GM23338 (cell line): Measurements from ENCODE around the gene ANKRD50. TPM values are rescaled to one million over a fixed set of nuclear protein-coding genes. Genes with fewer than 3 reads are reported as not detected.
A peak's percentile ranks its signal among the peaks of the same experiment; 100 is the strongest.

Source experiments
- ATAC-seq: fragments of 200-7000 bp; cut with Tn5 transposase; 3 replicates; pipeline ENCODE4 v1.9.1; 2020
- DNase-seq: peaks from one replicate; pipeline ENCODE4 v3.0.0-alpha.2; 2015; ENCODE audit warnings: low spot score
- H2AFZ ChIP-seq: fragments of 200-600 bp; sonication (generic); 2 replicates; pipeline ENCODE4 v1.8.0; 2016; ENCODE audit warnings: antibody characterized with exemption, mild to moderate bottlenecking, moderate library complexity
- H3F3A ChIP-seq: fragments of 200-600 bp; sonication (generic); replicated peaks from 2 replicates; pipeline ENCODE4 v1.8.0; 2017; ENCODE audit warnings: antibody characterized with exemption, mixed run types, low read depth
- H3K27ac ChIP-seq: fragments of 200-600 bp; sonication (generic); 2 replicates; pipeline ENCODE4 v1.6.1; 2016; ENCODE audit warnings: low read depth
- H3K27me3 ChIP-seq: fragments of 200-600 bp; sonication (generic); 2 replicates; pipeline ENCODE4 v1.8.0; 2016; ENCODE audit warnings: mild to moderate bottlenecking, mixed run types, moderate library complexity; ENCODE audit not compliant: insufficient read depth
- H3K36me3 ChIP-seq: fragments of 200-600 bp; sonication (generic); 2 replicates; pipeline ENCODE4 v1.8.0; 2016; ENCODE audit warnings: mild to moderate bottlenecking; ENCODE audit not compliant: insufficient read depth
- H3K4me1 ChIP-seq: fragments of 200-600 bp; sonication (generic); 2 replicates; pipeline ENCODE4 v1.8.0; 2016; ENCODE audit warnings: mild to moderate bottlenecking, moderate library complexity; ENCODE audit not compliant: insufficient read depth
- H3K4me2 ChIP-seq: fragments of 200-600 bp; sonication (generic); 2 replicates; pipeline ENCODE4 v1.7.1; 2017; ENCODE audit warnings: mixed run types
- H3K4me3 ChIP-seq: fragments of 200-600 bp; sonication (generic); 2 replicates; pipeline ENCODE4 v1.6.1; 2016; ENCODE audit warnings: mixed run types
- H3K79me2 ChIP-seq: fragments of 200-600 bp; sonication (generic); replicated peaks from 2 replicates; pipeline ENCODE4 v1.8.0; 2017; ENCODE audit warnings: mild to moderate bottlenecking; ENCODE audit not compliant: insufficient read depth
- H3K9me2 ChIP-seq: fragments of 200-600 bp; sonication (generic); 2 replicates; pipeline ENCODE4 v1.8.0; 2017; ENCODE audit not compliant: insufficient read depth
- H4K20me1 ChIP-seq: fragments of 200-600 bp; sonication (generic); replicated peaks from 2 replicates; pipeline ENCODE4 v1.8.0; 2017; ENCODE audit warnings: mild to moderate bottlenecking; ENCODE audit not compliant: insufficient read depth
- H3K27ac Mint-ChIP-seq: 2 replicates; pipeline ENCODE4 v1.8.0; 2020; ENCODE audit warnings: inconsistent platforms, mild to moderate bottlenecking, moderate library complexity, mixed read lengths
- H3K27me3 Mint-ChIP-seq: 3 replicates; pipeline ENCODE4 v1.8.0; 2022; ENCODE audit warnings: low read depth, mild to moderate bottlenecking, moderate library complexity, mixed read lengths, inconsistent platforms; ENCODE audit not compliant: insufficient read depth, poor library complexity
- H3K36me3 Mint-ChIP-seq: 3 replicates; pipeline ENCODE4 v1.8.0; 2021; ENCODE audit warnings: low read depth, mild to moderate bottlenecking, inconsistent platforms, moderate library complexity, mixed read lengths
- H3K4me1 Mint-ChIP-seq: 3 replicates; pipeline ENCODE4 v1.8.0; 2020; ENCODE audit warnings: mild to moderate bottlenecking, inconsistent platforms, mixed read lengths
- H3K4me3 Mint-ChIP-seq: 3 replicates; pipeline ENCODE4 v1.8.0; 2021; ENCODE audit warnings: moderate library complexity, mild to moderate bottlenecking, inconsistent platforms, mixed read lengths
- H3K9me3 Mint-ChIP-seq: 3 replicates; pipeline ENCODE4 v1.8.0; 2020; ENCODE audit warnings: moderate library complexity, mild to moderate bottlenecking, inconsistent platforms, mixed read lengths
- CREB1 ChIP-seq: fragments of 250-450 bp; sonication (Bioruptor Pico); IDR thresholded peaks from 2 replicates; pipeline ENCODE4 v1.5.0; 2020; ENCODE audit warnings: low read depth, mild to moderate bottlenecking, moderate library complexity
- EZH2 ChIP-seq: fragments of 200-600 bp; sonication (generic); IDR thresholded peaks from one replicate; pipeline ENCODE4 v1.8.0; 2017; ENCODE audit warnings: antibody characterized with exemption, mild to moderate bottlenecking, low read depth; ENCODE audit not compliant: unreplicated experiment
- EZH2phosphoT487 ChIP-seq: fragments of 200-600 bp; sonication (generic); IDR thresholded peaks from one replicate; pipeline ENCODE4 v1.8.1; 2018; ENCODE audit warnings: antibody characterized with exemption; ENCODE audit not compliant: unreplicated experiment
- JUNB ChIP-seq: IDR thresholded peaks from one replicate; pipeline ENCODE4 v1.6.1; 2016; ENCODE audit warnings: antibody characterized with exemption; ENCODE audit not compliant: unreplicated experiment
- NANOG ChIP-seq: IDR thresholded peaks from 2 replicates; pipeline ENCODE4 v1.6.1; 2016; ENCODE audit warnings: antibody characterized with exemption, borderline replicate concordance
- POLR2AphosphoS5 ChIP-seq: IDR thresholded peaks from 2 replicates; pipeline ENCODE4 v1.6.1; 2016; ENCODE audit warnings: antibody characterized with exemption, low read depth
- STAT1 ChIP-seq: IDR thresholded peaks from one replicate; pipeline ENCODE4 v1.6.1; 2016; ENCODE audit warnings: antibody characterized with exemption; ENCODE audit not compliant: unreplicated experiment
- ZNF114 ChIP-seq: fragments of 250-450 bp; sonication (Bioruptor Pico); IDR thresholded peaks from 2 replicates; pipeline ENCODE4 v1.5.0; 2020; ENCODE audit warnings: mild to moderate bottlenecking, moderate library complexity
- ZNF331 ChIP-seq: fragments of 250-450 bp; sonication (Bioruptor Pico); IDR thresholded peaks from 2 replicates; pipeline ENCODE4 v1.5.0; 2020; ENCODE audit warnings: low read depth, mild to moderate bottlenecking, moderate library complexity
- ZNF462 ChIP-seq: fragments of 250-450 bp; sonication (Bioruptor Pico); IDR thresholded peaks from 2 replicates; pipeline ENCODE4 v1.5.0; 2020; ENCODE audit warnings: mild to moderate bottlenecking, moderate library complexity
- polyA plus RNA-seq: library from polyadenylated mRNA; unstranded; fragments of >200 nt; fragmentation: Nextera tagmentation; extraction: Ambion mirVana; gene quantifications from 2 replicates; pipeline ENCODE4 v1.2.1, GENCODE V29; 2016
- total RNA-seq: library from RNA; depleted of rRNA; stranded (reverse); fragments of >200 nt; shearing (Covaris generic); gene quantifications from 2 replicates; pipeline ENCODE4 v1.2.3, GENCODE V29; 2014
- TF ChIP-seq, protein P1 (sequence below), 2 experiments: fragments of 200-600 bp in 1 of 2; sonication (generic) in 1 of 2; conservative IDR thresholded peaks; 2 replicates each; pipeline versions ENCODE4 v1.5.1 to v1.6.1; 2016 to 2017; ENCODE audit warnings: antibody characterized with exemption in 2 of 2, low read depth in 2 of 2, mild to moderate bottlenecking in 2 of 2, moderate library complexity in 1 of 2
- TF ChIP-seq, protein P2 (sequence below): IDR thresholded peaks from one replicate; pipeline ENCODE4 v1.6.1; 2018; ENCODE audit warnings: antibody characterized with exemption; ENCODE audit not compliant: unreplicated experiment
- TF ChIP-seq, protein P3 (sequence below): IDR thresholded peaks from 2 replicates; pipeline ENCODE4 v1.6.1; 2016; ENCODE audit warnings: antibody characterized with exemption

The ANKRD50 gene
- total and polyA plus RNA-seq, 2 experiments from 2014 or later, result 5.9 to 27.6 TPM

DNA sequence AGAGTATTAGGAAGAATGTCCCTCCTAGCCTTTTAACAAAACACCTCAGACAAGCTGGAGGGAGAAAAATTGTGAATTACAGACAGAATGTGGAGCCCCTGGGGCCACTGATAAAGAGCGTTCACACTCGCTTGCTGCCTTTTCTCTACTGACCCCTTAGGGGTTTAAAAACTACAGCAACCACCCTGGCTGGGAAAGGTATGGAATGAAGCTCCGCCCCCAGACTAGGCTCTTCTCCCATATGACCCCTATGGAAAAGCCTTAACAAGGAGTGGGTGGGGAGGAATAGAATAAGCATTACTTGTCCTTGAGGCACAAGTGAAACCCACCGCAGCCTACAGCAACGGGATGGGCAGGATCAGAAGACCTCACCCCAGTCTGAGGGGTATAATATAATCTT lies 26.3 kb downstream of the ANKRD50 start:
- Mint-ChIP-seq H3K4me1 (peaks cover 28% of the 10 kb centered on the region), H3K36me3 (peaks cover 44% of the 10 kb centered on the region), H3K27me3 (no peaks in the 10 kb centered on the region), H3K4me3 (no peak overlapping the region), H3K27ac (peak overlapping the region; percentile 92), H3K9me3 (no peaks in the 10 kb centered on the region)
- peak; percentile 82 for DNase-seq
- Histone ChIP-seq H3K9me2 (no peaks in the 10 kb centered on the region; the same call in 1 of the 2 replicates), H3K4me3 (no peak overlapping the region), H3K4me1 (peaks cover 24% of the 10 kb centered on the region), H3K79me2 (peaks cover 95% of the 10 kb centered on the region), H2AFZ (no peak overlapping the region), H3K4me2 (peak overlapping the region; percentile 25), H3K27me3 (no peaks in the 10 kb centered on the region), H3K36me3 (0 out of 2 replicates have a peak, but pooled peaks cover 2% of the 10 kb centered on the region), H4K20me1 (peaks cover 7% of the 10 kb centered on the region; the same call in 1 of the 2 replicates), H3F3A (no peaks in the 10 kb centered on the region), H3K27ac (peak overlapping the region; percentile 74)
- ATAC-seq, result peak; percentile 99
- TF ChIP-seq EZH2 (no peak), ZNF331 (CRISPR knock-in tag) (no peak), CREB1 (CRISPR knock-in tag) (no peak), ZNF114 (no peak), POLR2AphosphoS5 (no peak), NANOG (no peak), STAT1 (no peak), JUNB (no peak), ZNF462 (no peak), EZH2phosphoT487 (no peak)
- TF ChIP-seq, protein P1, sequence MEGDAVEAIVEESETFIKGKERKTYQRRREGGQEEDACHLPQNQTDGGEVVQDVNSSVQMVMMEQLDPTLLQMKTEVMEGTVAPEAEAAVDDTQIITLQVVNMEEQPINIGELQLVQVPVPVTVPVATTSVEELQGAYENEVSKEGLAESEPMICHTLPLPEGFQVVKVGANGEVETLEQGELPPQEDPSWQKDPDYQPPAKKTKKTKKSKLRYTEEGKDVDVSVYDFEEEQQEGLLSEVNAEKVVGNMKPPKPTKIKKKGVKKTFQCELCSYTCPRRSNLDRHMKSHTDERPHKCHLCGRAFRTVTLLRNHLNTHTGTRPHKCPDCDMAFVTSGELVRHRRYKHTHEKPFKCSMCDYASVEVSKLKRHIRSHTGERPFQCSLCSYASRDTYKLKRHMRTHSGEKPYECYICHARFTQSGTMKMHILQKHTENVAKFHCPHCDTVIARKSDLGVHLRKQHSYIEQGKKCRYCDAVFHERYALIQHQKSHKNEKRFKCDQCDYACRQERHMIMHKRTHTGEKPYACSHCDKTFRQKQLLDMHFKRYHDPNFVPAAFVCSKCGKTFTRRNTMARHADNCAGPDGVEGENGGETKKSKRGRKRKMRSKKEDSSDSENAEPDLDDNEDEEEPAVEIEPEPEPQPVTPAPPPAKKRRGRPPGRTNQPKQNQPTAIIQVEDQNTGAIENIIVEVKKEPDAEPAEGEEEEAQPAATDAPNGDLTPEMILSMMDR (conservative IDR thresholded peaks at IDR 0.05; ENCODE audit: low read depth in 2 of 2), result no peak
- TF ChIP-seq, protein P2, sequence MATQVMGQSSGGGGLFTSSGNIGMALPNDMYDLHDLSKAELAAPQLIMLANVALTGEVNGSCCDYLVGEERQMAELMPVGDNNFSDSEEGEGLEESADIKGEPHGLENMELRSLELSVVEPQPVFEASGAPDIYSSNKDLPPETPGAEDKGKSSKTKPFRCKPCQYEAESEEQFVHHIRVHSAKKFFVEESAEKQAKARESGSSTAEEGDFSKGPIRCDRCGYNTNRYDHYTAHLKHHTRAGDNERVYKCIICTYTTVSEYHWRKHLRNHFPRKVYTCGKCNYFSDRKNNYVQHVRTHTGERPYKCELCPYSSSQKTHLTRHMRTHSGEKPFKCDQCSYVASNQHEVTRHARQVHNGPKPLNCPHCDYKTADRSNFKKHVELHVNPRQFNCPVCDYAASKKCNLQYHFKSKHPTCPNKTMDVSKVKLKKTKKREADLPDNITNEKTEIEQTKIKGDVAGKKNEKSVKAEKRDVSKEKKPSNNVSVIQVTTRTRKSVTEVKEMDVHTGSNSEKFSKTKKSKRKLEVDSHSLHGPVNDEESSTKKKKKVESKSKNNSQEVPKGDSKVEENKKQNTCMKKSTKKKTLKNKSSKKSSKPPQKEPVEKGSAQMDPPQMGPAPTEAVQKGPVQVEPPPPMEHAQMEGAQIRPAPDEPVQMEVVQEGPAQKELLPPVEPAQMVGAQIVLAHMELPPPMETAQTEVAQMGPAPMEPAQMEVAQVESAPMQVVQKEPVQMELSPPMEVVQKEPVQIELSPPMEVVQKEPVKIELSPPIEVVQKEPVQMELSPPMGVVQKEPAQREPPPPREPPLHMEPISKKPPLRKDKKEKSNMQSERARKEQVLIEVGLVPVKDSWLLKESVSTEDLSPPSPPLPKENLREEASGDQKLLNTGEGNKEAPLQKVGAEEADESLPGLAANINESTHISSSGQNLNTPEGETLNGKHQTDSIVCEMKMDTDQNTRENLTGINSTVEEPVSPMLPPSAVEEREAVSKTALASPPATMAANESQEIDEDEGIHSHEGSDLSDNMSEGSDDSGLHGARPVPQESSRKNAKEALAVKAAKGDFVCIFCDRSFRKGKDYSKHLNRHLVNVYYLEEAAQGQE, result no peak
- TF ChIP-seq, protein P3, sequence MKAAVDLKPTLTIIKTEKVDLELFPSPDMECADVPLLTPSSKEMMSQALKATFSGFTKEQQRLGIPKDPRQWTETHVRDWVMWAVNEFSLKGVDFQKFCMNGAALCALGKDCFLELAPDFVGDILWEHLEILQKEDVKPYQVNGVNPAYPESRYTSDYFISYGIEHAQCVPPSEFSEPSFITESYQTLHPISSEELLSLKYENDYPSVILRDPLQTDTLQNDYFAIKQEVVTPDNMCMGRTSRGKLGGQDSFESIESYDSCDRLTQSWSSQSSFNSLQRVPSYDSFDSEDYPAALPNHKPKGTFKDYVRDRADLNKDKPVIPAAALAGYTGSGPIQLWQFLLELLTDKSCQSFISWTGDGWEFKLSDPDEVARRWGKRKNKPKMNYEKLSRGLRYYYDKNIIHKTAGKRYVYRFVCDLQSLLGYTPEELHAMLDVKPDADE, result no peak
